ENCODE results near the gene NELFA.

Gene NELFA

DNA sequence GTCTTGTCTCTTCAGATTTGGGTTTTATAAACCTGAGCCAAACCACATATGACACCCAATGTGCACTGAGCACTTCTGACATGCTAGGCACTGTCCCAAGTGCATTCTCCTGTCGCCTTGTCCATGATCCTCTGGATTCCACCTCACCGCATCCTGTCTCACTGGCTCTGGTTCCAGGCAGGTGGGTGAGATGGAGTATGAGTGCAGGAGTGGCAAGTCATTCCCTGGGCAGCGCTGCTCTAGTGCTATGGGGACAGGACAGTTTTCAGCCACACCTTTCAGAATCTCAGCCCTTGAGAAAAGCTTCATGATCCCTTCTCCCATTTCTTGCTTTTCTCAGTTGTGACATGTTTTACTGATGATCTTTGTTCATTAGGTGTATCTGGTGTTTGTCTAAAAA is 71.2 kb downstream of the NELFA start:
- no peak overlapping the region for H3K27ac ChIP-seq (ENCODE audit: low read length)
- no peak for DNase-seq (ENCODE audit: low read depth, low spot score)
- no peaks in the 10 kb centered on the region for H3K27me3 ChIP-seq (ENCODE audit: control insufficient read depth, insufficient read depth, low read length)
- H3K4me1 ChIP-seq (ENCODE audit: control insufficient read depth, insufficient read depth, low read length), result no peaks in the 10 kb centered on the region
- H3K9me3 ChIP-seq (ENCODE audit: control insufficient read depth, insufficient read depth, low read length), result no peaks in the 10 kb centered on the region
- WGBS (ENCODE audit: insufficient coverage, insufficient read length), result no CpG with 5 or more reads among the region's 3 CpGs
- H3K36me3 ChIP-seq (ENCODE audit: control insufficient read depth, insufficient read depth, low read length), result peaks cover 9% of the 10 kb centered on the region
- H3K4me3 ChIP-seq (ENCODE audit: low read length), result no peak overlapping the region

DNA sequence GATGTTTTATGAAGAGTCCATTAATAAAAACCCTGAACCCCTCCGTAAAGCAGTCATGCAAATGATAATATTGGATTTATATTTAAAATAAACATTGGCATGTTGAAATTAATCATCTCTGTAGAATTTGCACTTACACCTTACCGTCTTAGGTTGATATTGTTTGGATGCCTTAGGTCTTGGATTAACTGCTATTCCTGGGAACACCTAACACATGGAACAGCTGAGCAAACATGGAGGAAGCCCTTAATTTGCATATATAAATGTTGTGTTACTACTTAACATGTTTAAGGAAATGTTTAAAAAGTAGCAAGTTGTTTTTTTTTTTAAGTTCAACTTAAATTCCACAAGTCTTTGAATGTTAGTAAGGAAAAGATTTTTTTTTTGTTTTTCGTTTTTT is 75.1 kb downstream of the NELFA start:
- Histone ChIP-seq H3K9me3 (ENCODE audit: control insufficient read depth, insufficient read depth, low read length) (no peaks in the 10 kb centered on the region), H3K27me3 (ENCODE audit: control insufficient read depth, insufficient read depth, low read length) (no peaks in the 10 kb centered on the region), H3K27ac (ENCODE audit: low read length) (no peak overlapping the region), H3K4me1 (ENCODE audit: control insufficient read depth, insufficient read depth, low read length) (no peaks in the 10 kb centered on the region), H3K36me3 (ENCODE audit: control insufficient read depth, insufficient read depth, low read length) (peaks cover 15% of the 10 kb centered on the region), H3K4me3 (ENCODE audit: low read length) (no peak overlapping the region)
- DNase-seq (ENCODE audit: low read depth, low spot score), result no peak
- WGBS (ENCODE audit: insufficient coverage, insufficient read length), result 100% methylated on average over 1 of the region's 3 CpGs

DNA sequence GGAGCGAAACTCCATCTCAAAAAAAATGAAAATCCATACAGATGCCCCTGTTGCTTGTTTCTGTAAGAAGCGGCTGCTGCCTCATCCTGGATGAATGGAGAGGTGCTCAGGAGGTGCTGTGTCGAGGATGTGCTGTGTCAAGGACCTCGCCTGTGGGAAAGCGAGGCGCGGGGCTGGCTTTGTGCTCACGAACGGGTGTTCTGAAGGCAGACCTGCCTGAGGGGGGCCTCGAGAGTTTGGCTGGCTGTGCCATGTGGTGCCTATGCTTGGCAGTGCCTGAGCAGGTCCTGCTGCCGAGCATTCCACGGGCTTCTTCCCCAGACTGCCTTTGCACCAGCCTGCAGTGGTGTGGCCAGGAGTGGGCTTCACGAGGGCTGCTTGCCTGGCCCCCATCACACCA is 76.0 kb downstream of the NELFA start:
- peaks cover 15% of the 10 kb centered on the region for H3K36me3 ChIP-seq (ENCODE audit: control insufficient read depth, insufficient read depth, low read length)
- WGBS (ENCODE audit: insufficient coverage, insufficient read length), result no CpG with 5 or more reads among the region's 13 CpGs
- no peaks in the 10 kb centered on the region for H3K27me3 ChIP-seq (ENCODE audit: control insufficient read depth, insufficient read depth, low read length)
- no peaks in the 10 kb centered on the region for H3K9me3 ChIP-seq (ENCODE audit: control insufficient read depth, insufficient read depth, low read length)
- no peak for DNase-seq (ENCODE audit: low read depth, low spot score)
- no peak overlapping the region for H3K4me3 ChIP-seq (ENCODE audit: low read length)
- no peaks in the 10 kb centered on the region for H3K4me1 ChIP-seq (ENCODE audit: control insufficient read depth, insufficient read depth, low read length)
- H3K27ac ChIP-seq (ENCODE audit: low read length), result no peak overlapping the region

All from iPS DF 6.9 (cell line).